Activated T-cell treated with anti-CD3 and anti-CD28 coated beads, Interleukin-2, amount 50 U/mL, for 4 hours (primary cell): Measurements from ENCODE around the gene HABP4. TPM values are rescaled to one million over a fixed set of nuclear protein-coding genes. Genes with fewer than 3 reads are reported as not detected.

Source experiments
- ATAC-seq, 2 donors: fragments of 200-7000 bp; cut with Tn5 transposase; one replicate each; pipeline ENCODE4 v1.10.0; 2021
- DNase-seq: peaks from one replicate; pipeline ENCODE4 v3.0.0-alpha.2; 2020
- H3K27me3 Mint-ChIP-seq: one replicate; pipeline ENCODE4 v1.8.0; 2021; ENCODE audit warnings: low read depth, mixed read lengths
- H3K36me3 Mint-ChIP-seq: one replicate; pipeline ENCODE4 v1.8.0; 2022; ENCODE audit warnings: mixed read lengths; ENCODE audit not compliant: insufficient read depth
- H3K4me1 Mint-ChIP-seq: one replicate; pipeline ENCODE4 v1.8.0; 2021; ENCODE audit warnings: low read depth, mixed read lengths
- H3K4me3 Mint-ChIP-seq: one replicate; pipeline ENCODE4 v1.8.0; 2021; ENCODE audit warnings: mild to moderate bottlenecking, moderate library complexity, mixed read lengths
- H3K9me3 Mint-ChIP-seq: one replicate; pipeline ENCODE4 v1.8.0; 2021; ENCODE audit warnings: mixed read lengths
- total RNA-seq, 3 donors: library from RNA; stranded (reverse); gene quantifications; one replicate each; pipeline ENCODE4 v1.2.1, GENCODE V29; 2021

HABP4 gene
- total RNA-seq, 3 donors from 2014 or later = 8.8 to 15.2 (median 10.3) TPM

DNA sequence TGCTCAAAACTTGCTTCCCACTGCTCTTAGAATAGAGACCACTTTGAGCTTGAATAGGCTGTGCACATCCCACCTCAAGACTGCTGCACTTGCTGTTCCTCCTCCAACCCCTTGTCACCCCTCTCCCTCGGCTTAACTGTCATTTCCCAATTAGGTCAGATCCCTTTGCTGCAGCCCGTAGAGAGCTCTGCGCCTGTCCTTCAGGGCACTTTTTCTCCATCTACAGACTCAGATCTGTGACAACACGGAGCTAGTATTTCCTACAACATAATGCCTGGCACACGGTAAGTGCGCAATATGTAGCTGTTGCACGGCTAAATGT is 485 bp upstream of the HABP4 start:
- no peaks in the 10 kb centered on the region for H3K36me3 Mint-ChIP-seq
- ATAC-seq = peak; percentile 12 to 15
- no peaks in the 10 kb centered on the region for H3K9me3 Mint-ChIP-seq
- no peak for DNase-seq
- H3K27me3 Mint-ChIP-seq = peaks cover 5% of the 10 kb centered on the region
- H3K4me1 Mint-ChIP-seq = peaks cover 27% of the 10 kb centered on the region
- peak overlapping the region; percentile 79 for H3K4me3 Mint-ChIP-seq

- Mint-ChIP-seq H3K9me3 (no peaks in the 10 kb centered on the region), H3K27me3 (peaks cover 5% of the 10 kb centered on the region), H3K4me1 (peaks cover 27% of the 10 kb centered on the region), H3K36me3 (no peaks in the 10 kb centered on the region), H3K4me3 (peak overlapping the region; percentile 90)
- DNase-seq (peak; percentile 23), ATAC-seq (peak in 1 of 2 donors; percentile 3)
Observed at GRCh38 chr9:96450613-96451528, 902 bp downstream of the HABP4 start.

DNA sequence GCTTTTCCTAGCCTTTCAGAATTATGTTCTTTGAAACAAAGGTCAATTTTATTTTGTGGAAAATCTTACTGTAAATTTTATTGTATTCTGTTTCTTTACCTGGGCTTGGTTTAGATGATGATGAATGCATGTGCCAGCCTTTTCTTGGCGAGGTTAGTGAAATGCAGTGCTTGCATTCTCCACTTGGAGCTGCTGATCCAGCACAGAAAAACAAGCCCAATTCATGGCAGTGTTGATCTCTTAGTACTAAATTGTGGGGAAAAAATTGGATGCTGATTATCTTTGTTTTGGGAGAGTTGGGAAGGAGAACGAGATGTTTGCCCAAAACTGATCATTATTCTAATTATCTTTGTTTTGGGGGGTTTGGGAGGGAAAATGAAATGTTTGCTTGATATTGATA is 3.7 kb downstream of the HABP4 start:
- ATAC-seq (no peak), DNase-seq (no peak)
- Mint-ChIP-seq H3K4me3 (no peak overlapping the region), H3K4me1 (peaks cover 27% of the 10 kb centered on the region), H3K36me3 (peaks cover 4% of the 10 kb centered on the region), H3K9me3 (no peaks in the 10 kb centered on the region), H3K27me3 (peaks cover 5% of the 10 kb centered on the region)

- DNase-seq = no peak
- H3K36me3 Mint-ChIP-seq = peaks cover 14% of the 10 kb centered on the region
- no peak overlapping the region for H3K4me3 Mint-ChIP-seq
- no peaks in the 10 kb centered on the region for H3K9me3 Mint-ChIP-seq
- peaks cover 11% of the 10 kb centered on the region for H3K4me1 Mint-ChIP-seq
- H3K27me3 Mint-ChIP-seq = no peaks in the 10 kb centered on the region
- ATAC-seq = no peak
Observed at GRCh38 chr9:96457266-96457665, 7.3 kb downstream of the HABP4 start.

GRCh38 chr9:96458226-96458625 is 8.3 kb downstream of the HABP4 start:
- Mint-ChIP-seq H3K9me3 (no peaks in the 10 kb centered on the region), H3K36me3 (peaks cover 14% of the 10 kb centered on the region), H3K4me3 (no peak overlapping the region), H3K4me1 (peaks cover 7% of the 10 kb centered on the region), H3K27me3 (no peaks in the 10 kb centered on the region)
- DNase-seq (no peak), ATAC-seq (no peak)

GRCh38 chr9:96459268-96460007 is 9.5 kb downstream of the HABP4 start:
- no peaks in the 10 kb centered on the region for H3K27me3 Mint-ChIP-seq
- peaks cover 14% of the 10 kb centered on the region for H3K36me3 Mint-ChIP-seq
- no peak overlapping the region for H3K4me3 Mint-ChIP-seq
- no peaks in the 10 kb centered on the region for H3K9me3 Mint-ChIP-seq
- ATAC-seq = no peak
- DNase-seq = no peak
- peaks cover 2% of the 10 kb centered on the region for H3K4me1 Mint-ChIP-seq

- Mint-ChIP-seq H3K4me3 (no peak overlapping the region), H3K9me3 (no peaks in the 10 kb centered on the region), H3K4me1 (peaks cover 2% of the 10 kb centered on the region), H3K27me3 (no peaks in the 10 kb centered on the region), H3K36me3 (peaks cover 17% of the 10 kb centered on the region)
- no peak for ATAC-seq
- no peak for DNase-seq
Observed at GRCh38 chr9:96460470-96460869, 10.5 kb downstream of the HABP4 start.

GRCh38 chr9:96460882-96461281 is 10.9 kb downstream of the HABP4 start:
- H3K4me3 Mint-ChIP-seq = no peak overlapping the region
- H3K36me3 Mint-ChIP-seq = peaks cover 21% of the 10 kb centered on the region
- no peaks in the 10 kb centered on the region for H3K27me3 Mint-ChIP-seq
- H3K4me1 Mint-ChIP-seq = peaks cover 2% of the 10 kb centered on the region
- ATAC-seq = no peak
- no peak for DNase-seq
- H3K9me3 Mint-ChIP-seq = no peaks in the 10 kb centered on the region

- H3K4me1 Mint-ChIP-seq = peaks cover 2% of the 10 kb centered on the region
- DNase-seq (no peak), ATAC-seq (no peak)
- H3K9me3 Mint-ChIP-seq = no peaks in the 10 kb centered on the region
- H3K36me3 Mint-ChIP-seq = peaks cover 24% of the 10 kb centered on the region
- H3K27me3 Mint-ChIP-seq = no peaks in the 10 kb centered on the region
- H3K4me3 Mint-ChIP-seq = no peak overlapping the region
Observed at GRCh38 chr9:96461336-96461735, 11.4 kb downstream of the HABP4 start.

- DNase-seq (no peak), ATAC-seq (no peak)
- Mint-ChIP-seq H3K27me3 (no peaks in the 10 kb centered on the region), H3K9me3 (no peaks in the 10 kb centered on the region), H3K4me3 (no peak overlapping the region), H3K36me3 (peaks cover 27% of the 10 kb centered on the region), H3K4me1 (peaks cover 2% of the 10 kb centered on the region)
Observed at GRCh38 chr9:96462541-96462940, 12.6 kb downstream of the HABP4 start.

DNA sequence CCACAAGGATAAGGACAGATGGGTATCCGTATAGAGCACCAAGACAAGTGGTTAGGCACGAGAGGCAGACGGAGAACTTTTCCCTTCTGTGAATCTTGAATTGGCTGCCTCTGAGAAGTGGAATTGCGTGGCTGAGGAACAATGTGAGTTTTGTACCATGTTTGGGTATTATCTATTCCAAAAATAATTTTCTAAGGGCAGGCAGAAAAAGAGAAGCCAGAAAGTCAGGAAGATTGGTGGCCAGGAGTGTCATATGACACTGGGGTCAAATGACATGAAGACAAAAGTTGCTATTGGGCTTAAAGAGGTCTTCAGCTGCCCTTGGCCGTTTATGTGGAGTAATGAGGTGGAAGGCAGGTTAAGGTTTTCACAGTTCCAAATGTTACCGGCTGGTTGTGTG is 14.5 kb downstream of the HABP4 start:
- H3K36me3 Mint-ChIP-seq = peaks cover 17% of the 10 kb centered on the region
- no peaks in the 10 kb centered on the region for H3K9me3 Mint-ChIP-seq
- no peaks in the 10 kb centered on the region for H3K27me3 Mint-ChIP-seq
- ATAC-seq (no peak), DNase-seq (no peak)
- no peaks in the 10 kb centered on the region for H3K4me1 Mint-ChIP-seq
- no peak overlapping the region for H3K4me3 Mint-ChIP-seq

DNA sequence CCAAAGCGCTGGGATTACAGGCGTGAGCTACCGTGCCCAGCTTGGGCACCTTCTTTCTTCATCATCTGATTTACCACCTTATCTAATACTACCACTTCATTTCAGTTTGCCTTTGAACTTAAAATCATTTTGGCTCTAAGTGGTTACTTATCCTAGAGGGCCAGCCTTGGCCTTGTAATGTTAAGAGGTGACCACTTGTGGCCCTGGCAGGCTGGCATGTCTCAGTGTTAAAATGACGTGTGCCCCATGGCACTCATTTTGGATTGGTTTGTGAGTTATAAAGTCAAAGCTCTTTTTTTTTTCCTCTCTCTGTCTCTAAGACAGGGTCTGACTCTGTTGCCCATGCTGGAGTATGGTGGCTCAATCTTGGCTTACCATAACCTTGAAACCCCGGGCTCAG is 17.8 kb downstream of the HABP4 start:
- H3K27me3 Mint-ChIP-seq = no peaks in the 10 kb centered on the region
- no peaks in the 10 kb centered on the region for H3K4me1 Mint-ChIP-seq
- H3K9me3 Mint-ChIP-seq = no peaks in the 10 kb centered on the region
- no peak for DNase-seq
- peaks cover 18% of the 10 kb centered on the region for H3K36me3 Mint-ChIP-seq
- no peak overlapping the region for H3K4me3 Mint-ChIP-seq
- no peak for ATAC-seq

- Mint-ChIP-seq H3K4me1 (peaks cover 20% of the 10 kb centered on the region), H3K4me3 (no peak overlapping the region), H3K27me3 (no peaks in the 10 kb centered on the region), H3K9me3 (no peaks in the 10 kb centered on the region), H3K36me3 (peaks cover 16% of the 10 kb centered on the region)
- no peak for DNase-seq
- no peak for ATAC-seq
Observed at GRCh38 chr9:96476013-96476412, 26.0 kb downstream of the HABP4 start.

DNA sequence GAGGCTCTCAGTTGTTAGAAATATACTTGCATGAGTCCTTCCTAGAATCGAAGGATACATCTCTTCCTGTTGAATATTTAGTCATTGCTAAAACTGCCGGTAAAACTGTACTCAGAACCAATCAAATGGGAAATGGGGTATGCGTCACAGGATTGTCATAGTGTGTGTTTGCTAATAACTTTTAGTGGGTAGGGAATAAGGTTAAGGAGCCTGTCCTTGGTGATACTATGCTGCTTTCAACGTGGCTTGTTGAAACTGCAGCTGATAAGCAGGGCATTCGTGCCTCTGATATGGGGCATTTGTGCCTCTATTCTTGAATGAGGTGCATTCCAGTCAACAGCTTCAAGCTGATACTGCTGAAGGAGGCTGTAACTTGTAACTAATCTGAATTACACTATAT is 26.6 kb downstream of the HABP4 start:
- DNase-seq (no peak), ATAC-seq (peak in 1 of 2 donors; percentile 53)
- H3K27me3 Mint-ChIP-seq = no peaks in the 10 kb centered on the region
- H3K36me3 Mint-ChIP-seq = peaks cover 12% of the 10 kb centered on the region
- peaks cover 20% of the 10 kb centered on the region for H3K4me1 Mint-ChIP-seq
- no peaks in the 10 kb centered on the region for H3K9me3 Mint-ChIP-seq
- H3K4me3 Mint-ChIP-seq = no peak overlapping the region
